Transverse colon (tissue), 4 donors: ENCODE results near the gene BMERB1. TPM values are rescaled to one million over a fixed set of nuclear protein-coding genes. Genes with fewer than 3 reads are reported as not detected.
A peak's percentile ranks its signal among the peaks of the same experiment; 100 is the strongest.
"Not testable (repeated sequence)": the region's sequence is repeated elsewhere in the genome, so short reads cannot be mapped to it uniquely, and the experiment has no call there.

Experiments
- DNase-seq: peaks from one replicate; pipeline ENCODE4 v3.0.0-alpha.2; 2019
- H3K27ac ChIP-seq, 4 donors: fragments of 200-600 bp; sonication (generic); 2 replicates each; pipeline ENCODE4 v1.5.1; 2016 to 2018; ENCODE audit warnings: inconsistent platforms in 4 of 4
- H3K27me3 ChIP-seq: fragments of 200-600 bp; sonication (generic); 2 replicates; pipeline ENCODE4 v1.5.1; 2017; ENCODE audit warnings: inconsistent platforms
- H3K36me3 ChIP-seq, 4 donors: fragments of 200-600 bp; sonication (generic); 2 replicates each; pipeline ENCODE4 v1.5.1; 2017 to 2019; ENCODE audit warnings: inconsistent platforms in 4 of 4
- H3K4me1 ChIP-seq, 4 donors: fragments of 200-600 bp; sonication (generic); 2 replicates each; pipeline ENCODE4 v1.5.1; 2017 to 2020; ENCODE audit warnings: inconsistent platforms in 4 of 4
- H3K4me3 ChIP-seq, 4 donors: fragments of 200-600 bp; sonication (generic); 1 replicate in 1 of 4; 2 replicates in 3 of 4; pipeline versions ENCODE4 v1.5.1 to v1.6.1; 2017 to 2019; ENCODE audit warnings: inconsistent platforms in 4 of 4
- H3K9me3 ChIP-seq, 2 donors: fragments of 200-600 bp; sonication (generic); 2 replicates each; pipeline ENCODE4 v1.5.1; 2017 to 2019; ENCODE audit warnings: inconsistent platforms in 2 of 2
- EP300 ChIP-seq: sonication (generic); formaldehyde crosslinking; IDR thresholded peaks from one replicate; pipeline ENCODE4 v1.6.1; 2017; ENCODE audit warnings: antibody characterized with exemption, low read depth
- POLR2A ChIP-seq: fragments of 450-650 bp; IDR thresholded peaks from one replicate; pipeline ENCODE4 v1.6.1; 2016; ENCODE audit warnings: antibody characterized with exemption, mild to moderate bottlenecking, moderate library complexity
- POLR2AphosphoS5 ChIP-seq, 3 donors: sonication (generic); formaldehyde crosslinking; IDR thresholded peaks; one replicate each; pipeline ENCODE4 v1.6.1; 2016; ENCODE audit warnings: antibody characterized with exemption in 3 of 3
- WGBS, 2 donors: methylation state at CpG; one replicate each; pipeline ENCODE4 v1.1.5; 2018; ENCODE audit warnings: low coverage in 1 of 2; 5-methylcytosine and 5-hydroxymethylcytosine counted together
- in situ Hi-C, 4 donors: fragments of 200-750 bp; cut with MboI; loops; one replicate each; pipeline versions ENCODE4 v1.15.0 to v1.15.1; 2017; ENCODE audit warnings: low sequenced_read_pairs in 3 of 4, low pct_ligation_motif_present in 1 of 4, low pct_unique_long_range_greater_than_20kb in 1 of 4
- intact Hi-C: fragments of 100-400 bp; cut with DNase I; formaldehyde crosslinking; loops from one replicate; pipeline ENCODE4 v1.15.1; 2023; ENCODE audit warnings: low total_unique reads
- total RNA-seq, 4 donors: library from RNA; depleted of rRNA; stranded (reverse); fragments of >200 nt; gene quantifications; one replicate each; pipeline ENCODE4 v1.1.0, GENCODE V29; 2016
- TF ChIP-seq, protein P1 (sequence below), 5 experiments: fragments of 200-600 bp in 3 of 5; fragments of 450-650 bp in 2 of 5; sonication (generic) in 3 of 5; IDR thresholded peaks; 1 replicate in 2 of 5; 2 replicates in 3 of 5; pipeline ENCODE4 v1.5.1; 2016 to 2017; ENCODE audit warnings: antibody characterized with exemption in 5 of 5, inconsistent platforms in 3 of 5, mild to moderate bottlenecking in 2 of 5, moderate library complexity in 1 of 5

The BMERB1 gene
- total RNA-seq, 4 donors from 2014 or later = 8.6 to 65.1 (median 14.1) TPM

DNA sequence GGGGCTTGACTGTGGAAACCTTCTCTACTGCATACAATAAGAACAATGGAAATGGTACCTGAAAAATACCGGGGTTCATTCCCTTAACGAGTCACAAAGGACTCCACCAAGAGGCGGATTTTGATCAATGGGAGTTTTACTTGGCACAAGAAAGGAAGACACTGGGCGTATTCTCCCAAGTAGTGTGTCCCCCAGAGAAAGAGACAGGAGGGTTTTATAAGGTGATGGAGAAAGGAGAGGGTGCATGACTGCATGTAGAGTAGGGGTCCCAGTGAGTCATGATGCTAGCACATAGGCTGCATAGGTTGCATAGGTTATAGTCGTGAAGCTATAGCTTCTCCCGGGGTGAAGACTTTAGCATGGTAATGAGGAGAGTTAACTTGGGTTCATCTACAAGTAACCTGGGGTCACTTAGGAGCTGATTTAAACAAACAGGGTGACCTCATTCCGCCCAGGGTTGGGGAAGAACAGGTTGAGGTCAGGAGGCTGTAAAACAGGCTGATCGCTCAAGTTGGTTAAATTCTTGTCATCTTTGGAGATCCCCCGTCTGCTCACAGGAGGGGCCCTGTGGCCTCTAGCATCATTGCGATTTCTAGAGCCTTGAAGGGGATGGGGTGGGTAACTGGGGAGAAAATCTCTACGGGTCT lies 37.3 kb upstream of the BMERB1 start:
- TF ChIP-seq, protein P1, sequence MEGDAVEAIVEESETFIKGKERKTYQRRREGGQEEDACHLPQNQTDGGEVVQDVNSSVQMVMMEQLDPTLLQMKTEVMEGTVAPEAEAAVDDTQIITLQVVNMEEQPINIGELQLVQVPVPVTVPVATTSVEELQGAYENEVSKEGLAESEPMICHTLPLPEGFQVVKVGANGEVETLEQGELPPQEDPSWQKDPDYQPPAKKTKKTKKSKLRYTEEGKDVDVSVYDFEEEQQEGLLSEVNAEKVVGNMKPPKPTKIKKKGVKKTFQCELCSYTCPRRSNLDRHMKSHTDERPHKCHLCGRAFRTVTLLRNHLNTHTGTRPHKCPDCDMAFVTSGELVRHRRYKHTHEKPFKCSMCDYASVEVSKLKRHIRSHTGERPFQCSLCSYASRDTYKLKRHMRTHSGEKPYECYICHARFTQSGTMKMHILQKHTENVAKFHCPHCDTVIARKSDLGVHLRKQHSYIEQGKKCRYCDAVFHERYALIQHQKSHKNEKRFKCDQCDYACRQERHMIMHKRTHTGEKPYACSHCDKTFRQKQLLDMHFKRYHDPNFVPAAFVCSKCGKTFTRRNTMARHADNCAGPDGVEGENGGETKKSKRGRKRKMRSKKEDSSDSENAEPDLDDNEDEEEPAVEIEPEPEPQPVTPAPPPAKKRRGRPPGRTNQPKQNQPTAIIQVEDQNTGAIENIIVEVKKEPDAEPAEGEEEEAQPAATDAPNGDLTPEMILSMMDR (IDR thresholded peaks at IDR 0.05) = no peak
- TF ChIP-seq EP300 = no peak
- no peak for TF ChIP-seq POLR2AphosphoS5 (IDR thresholded peaks at IDR 0.05)
- no peak for TF ChIP-seq POLR2A
- Histone ChIP-seq H3K9me3 (no peaks in the 10 kb centered on the region), H3K36me3 (no peaks in the 10 kb centered on the region), H3K27ac (peak overlapping the region in 1 of 4 donors; percentile 81), H3K4me3 (no peak overlapping the region), H3K27me3 (peaks cover 9% of the 10 kb centered on the region), H3K4me1 (peaks cover 0 to 14% (median 3%) of the 10 kb centered on the region in 4 donors)
- in situ Hi-C loops (no loop called here), intact Hi-C loops (no loop called here)
- DNase-seq = no peak
- 79 to 93% methylated on average over 7 to 11 of the region's 11 CpGs for WGBS, 2 donors

DNA sequence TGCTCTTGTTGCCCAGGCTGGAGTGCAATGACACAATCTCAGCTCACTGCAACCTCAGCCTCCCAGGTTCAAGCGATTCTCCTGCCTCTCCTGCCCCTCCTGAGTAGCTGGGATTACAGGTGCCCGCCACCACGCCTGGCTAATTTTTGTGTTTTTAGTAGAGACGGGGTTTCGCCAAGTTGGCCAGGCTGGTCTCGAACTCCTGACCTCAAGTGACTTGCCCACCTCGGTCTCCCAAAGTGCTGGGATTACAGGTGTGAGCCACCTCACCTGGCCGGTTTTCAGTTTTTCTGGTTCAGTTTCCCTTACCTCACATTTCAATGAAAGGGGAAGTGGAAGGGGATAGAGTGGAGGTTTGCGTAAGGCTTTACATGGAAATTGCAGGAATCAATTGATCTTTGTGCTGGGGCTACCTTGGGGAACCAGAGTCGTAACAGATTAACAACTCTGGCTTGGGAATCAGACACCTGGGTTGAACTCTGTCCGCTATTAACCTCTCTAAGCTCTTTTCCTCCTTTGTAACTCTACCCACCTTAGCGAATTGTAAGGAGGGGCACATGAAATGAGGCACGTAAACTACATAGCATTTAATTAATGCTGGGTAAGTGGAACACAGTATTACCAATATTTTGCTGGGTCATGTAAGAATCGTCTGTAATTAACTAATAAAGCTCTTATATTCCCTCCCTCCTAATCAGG lies 35.6 kb upstream of the BMERB1 start:
- Histone ChIP-seq H3K27ac (peak overlapping the region in 2 of 4 donors; percentile 22 to 26), H3K36me3 (no peaks in the 10 kb centered on the region), H3K27me3 (peaks cover 9% of the 10 kb centered on the region), H3K4me1 (peaks cover 0 to 14% (median 3%) of the 10 kb centered on the region in 4 donors), H3K9me3 (no peaks in the 10 kb centered on the region), H3K4me3 (no peak overlapping the region)
- intact Hi-C loops = no loop called here
- TF ChIP-seq, protein P1 (IDR thresholded peaks at IDR 0.05) = no peak
- no peak for TF ChIP-seq POLR2AphosphoS5 (IDR thresholded peaks at IDR 0.05)
- no peak for TF ChIP-seq EP300
- no peak for TF ChIP-seq POLR2A
- WGBS, 2 donors = 53 to 54% methylated on average over 11 to 14 of the region's 14 CpGs
- in situ Hi-C loops = no loop called here
- DNase-seq = no peak

DNA sequence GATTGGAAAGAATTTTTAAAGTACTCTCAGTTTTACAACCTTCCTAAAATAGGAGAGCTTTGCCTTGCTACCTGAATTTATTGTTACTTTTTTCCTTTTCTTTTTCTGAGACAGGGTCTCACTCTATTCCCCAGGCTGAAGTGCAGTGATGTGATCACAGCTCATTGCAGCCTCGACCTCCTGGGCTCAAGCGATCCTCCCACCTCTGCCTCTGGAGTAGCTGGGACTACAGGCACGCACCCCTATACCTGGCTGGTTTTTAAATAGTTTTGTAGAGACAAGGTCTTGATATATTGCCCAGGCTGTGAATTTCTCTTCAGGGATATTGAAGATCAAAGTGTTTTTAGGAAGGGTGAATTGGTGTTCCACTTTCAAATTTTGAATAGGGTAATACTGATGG lies 35.1 kb upstream of the BMERB1 start:
- Histone ChIP-seq H3K27ac (peak overlapping the region in 1 of 4 donors; percentile 22), H3K9me3 (no peaks in the 10 kb centered on the region), H3K36me3 (no peaks in the 10 kb centered on the region), H3K4me3 (no peak overlapping the region), H3K4me1 (peaks cover 0 to 14% (median 3%) of the 10 kb centered on the region in 4 donors), H3K27me3 (peaks cover 9% of the 10 kb centered on the region)
- in situ Hi-C loops = no loop called here
- no peak for DNase-seq
- intact Hi-C loops = no loop called here
- TF ChIP-seq POLR2A (no peak), POLR2AphosphoS5 (IDR thresholded peaks at IDR 0.05) (no peak), EP300 (no peak)
- TF ChIP-seq, protein P1 (IDR thresholded peaks at IDR 0.05) = no peak
- WGBS, 2 donors = 73 to 83% methylated on average over 2 to 3 of the region's 3 CpGs

DNA sequence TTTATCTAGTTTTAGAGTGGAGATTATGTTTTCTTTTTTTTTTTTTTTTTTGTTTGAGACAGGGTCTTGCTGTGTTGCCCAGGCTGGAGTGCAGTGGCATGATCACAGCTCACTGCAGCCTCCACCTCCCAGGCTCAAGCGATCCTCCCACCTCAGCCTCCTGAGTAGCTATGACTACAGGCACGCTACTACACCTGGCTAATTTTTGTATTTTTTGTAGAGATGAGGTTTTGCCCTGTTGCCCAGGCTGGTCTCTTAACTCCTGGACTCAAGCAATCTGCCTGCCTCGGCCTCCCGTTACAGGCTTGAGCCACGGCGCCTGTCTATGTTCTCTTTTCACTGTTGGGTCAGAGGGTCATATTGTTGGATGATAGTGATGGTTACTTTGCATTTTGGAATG lies 34.1 kb upstream of the BMERB1 start:
- H3K4me3 ChIP-seq, DNase-seq, intact Hi-C loops, H3K27me3 ChIP-seq, H3K27ac ChIP-seq, H3K9me3 ChIP-seq, H3K36me3 ChIP-seq: not testable (repeated sequence)
- 87 to 94% methylated on average over 3 to 6 of the region's 6 CpGs for WGBS, 2 donors
- in situ Hi-C loops = loop anchor here in 1 of 4 donors (25.0 kb wide), 1 partner anchor 737 kb away; no protein-coding TSS in a partner anchor
- peaks cover 0 to 10% (median 3%) of the 10 kb centered on the region in 4 donors for H3K4me1 ChIP-seq
